Hematopoietic multipotent progenitor cell treated with erythropoietin and hydrocortisone succinate and interleukin-3 and kit ligand, for 4 days (in vitro differentiated cells): ENCODE results near the gene UBA1.
A peak's percentile ranks its signal among the peaks of the same experiment; 100 is the strongest.
"Not testable (repeated sequence)": the region's sequence is repeated elsewhere in the genome, so short reads cannot be mapped to it uniquely, and the experiment has no call there.

Experiments
- DNase-seq: peaks from one replicate; pipeline ENCODE4 v3.0.0-alpha.2; 2015

Gene UBA1

GRCh38 chrX:47232803-47233332 is 39.2 kb downstream of the UBA1 start, which contains the start of gene USP11:
Gene USP11, plus strand, starts transcription at chrX:47233009. Its CDS starts 35 bp downstream, at chrX:47233044.
- DNase-seq, result peak; percentile 87

- peak; percentile 97 for DNase-seq
Measured at GRCh38 chrX:47233333-47234113, 39.9 kb downstream of the UBA1 start.

GRCh38 chrX:47234583-47234982 is 41.0 kb downstream of the UBA1 start:
- no peak for DNase-seq

GRCh38 chrX:47235691-47236103 is 42.1 kb downstream of the UBA1 start:
- no peak for DNase-seq

DNA sequence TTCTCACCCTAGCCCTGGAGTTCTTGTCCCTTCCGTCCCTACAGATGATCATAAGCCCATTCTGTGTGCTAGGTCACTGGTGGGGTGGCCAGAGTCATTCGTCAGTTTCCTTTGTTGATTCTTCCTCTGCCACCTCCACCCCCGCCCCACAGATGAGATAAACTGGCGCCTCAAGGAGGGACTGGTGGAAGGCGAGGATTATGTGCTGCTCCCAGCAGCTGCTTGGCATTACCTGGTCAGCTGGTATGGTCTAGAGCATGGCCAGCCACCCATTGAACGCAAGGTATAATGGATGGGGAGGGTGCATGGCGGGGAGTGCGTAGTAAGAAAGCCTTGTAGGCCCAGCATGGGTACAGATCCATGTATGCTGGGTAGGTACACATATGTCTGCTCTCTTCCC is 45.6 kb downstream of the UBA1 start:
- no peak for DNase-seq

DNA sequence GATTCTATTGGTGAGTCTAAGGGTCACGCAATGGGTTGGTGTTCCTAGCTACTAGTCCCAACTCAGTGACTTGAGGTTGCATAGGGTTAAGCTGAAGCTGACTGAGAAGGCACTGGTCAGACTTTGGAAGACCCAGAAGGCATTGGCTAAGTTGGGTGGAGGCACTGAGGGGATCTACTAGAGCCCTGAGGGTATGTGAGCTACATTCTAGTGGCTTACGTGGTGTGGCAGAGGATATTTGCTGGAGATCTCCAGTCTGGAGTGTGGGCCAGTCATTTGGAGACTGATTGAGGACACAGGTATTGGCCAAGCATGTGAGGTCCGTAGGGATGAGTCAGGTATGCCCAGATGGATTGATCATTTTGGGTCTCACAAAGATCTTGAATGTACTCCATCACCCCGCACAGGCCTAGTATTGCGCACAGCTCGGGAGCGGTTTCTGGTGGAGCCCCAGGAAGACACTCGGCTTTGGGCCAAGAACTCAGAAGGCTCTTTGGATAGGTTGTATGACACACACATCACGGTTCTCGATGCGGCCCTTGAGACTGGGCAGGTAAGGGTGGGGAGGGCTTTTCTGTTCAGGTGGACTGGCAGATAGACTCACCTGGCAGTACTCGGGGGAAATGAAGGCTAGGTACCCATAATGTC is 46.4 kb downstream of the UBA1 start:
- no peak for DNase-seq

- DNase-seq, result no peak
Measured at GRCh38 chrX:47240619-47241018, 47.0 kb downstream of the UBA1 start.

DNA sequence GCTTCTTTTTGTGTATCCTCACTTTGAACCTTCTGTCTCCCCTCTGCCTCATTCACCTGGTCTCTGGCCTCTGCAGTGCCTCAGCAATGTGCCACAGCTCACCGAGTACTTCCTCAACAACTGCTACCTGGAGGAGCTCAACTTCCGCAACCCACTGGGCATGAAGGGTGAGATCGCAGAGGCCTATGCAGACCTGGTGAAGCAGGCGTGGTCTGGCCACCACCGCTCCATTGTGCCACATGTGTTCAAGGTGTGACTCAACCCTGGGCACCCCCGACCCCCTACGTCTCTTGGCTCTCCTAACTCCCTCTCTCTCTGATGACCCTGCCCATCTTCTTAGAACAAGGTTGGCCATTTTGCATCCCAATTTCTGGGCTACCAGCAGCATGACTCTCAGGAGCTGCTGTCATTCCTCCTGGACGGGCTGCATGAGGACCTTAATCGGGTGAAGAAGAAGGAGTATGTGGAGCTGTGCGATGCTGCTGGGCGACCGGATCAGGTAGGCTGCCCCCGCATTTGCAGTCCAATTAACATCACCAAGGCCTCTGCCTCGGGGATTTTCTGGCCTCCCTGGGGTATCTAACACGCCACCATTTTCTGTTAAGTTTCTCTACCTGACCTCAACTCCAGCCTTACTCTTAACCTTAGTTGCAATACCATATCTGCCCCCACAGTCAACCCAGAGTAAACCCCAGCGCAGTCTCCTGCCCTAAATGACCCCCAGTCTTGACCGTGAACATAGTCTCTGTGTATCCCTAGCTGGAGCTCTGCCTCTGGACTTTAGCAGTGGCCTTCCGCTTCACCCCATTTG is 47.8 kb downstream of the UBA1 start:
- no peak for DNase-seq

GRCh38 chrX:47242321-47242720 is 48.7 kb downstream of the UBA1 start:
- no peak for DNase-seq

DNA sequence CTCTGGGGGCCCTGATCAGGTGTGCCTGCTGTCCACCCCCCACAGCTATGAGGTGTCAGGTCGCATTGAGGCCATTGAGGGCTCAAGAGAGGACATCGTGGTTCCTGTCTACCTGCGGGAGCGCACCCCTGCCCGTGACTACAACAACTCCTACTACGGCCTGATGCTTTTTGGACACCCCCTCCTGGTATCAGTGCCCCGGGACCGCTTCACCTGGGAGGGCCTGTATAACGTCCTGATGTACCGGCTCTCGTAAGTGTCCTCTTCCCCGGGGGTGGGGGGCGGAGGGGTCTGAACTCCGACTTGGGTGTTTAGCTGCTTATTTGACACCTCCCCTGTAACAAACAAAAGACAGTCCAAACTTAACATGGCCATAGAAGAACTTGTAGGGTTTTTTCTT is 49.7 kb downstream of the UBA1 start:
- DNase-seq, result no peak

- DNase-seq, result no peak
Measured at GRCh38 chrX:47244676-47245075, 51.0 kb downstream of the UBA1 start.

DNA sequence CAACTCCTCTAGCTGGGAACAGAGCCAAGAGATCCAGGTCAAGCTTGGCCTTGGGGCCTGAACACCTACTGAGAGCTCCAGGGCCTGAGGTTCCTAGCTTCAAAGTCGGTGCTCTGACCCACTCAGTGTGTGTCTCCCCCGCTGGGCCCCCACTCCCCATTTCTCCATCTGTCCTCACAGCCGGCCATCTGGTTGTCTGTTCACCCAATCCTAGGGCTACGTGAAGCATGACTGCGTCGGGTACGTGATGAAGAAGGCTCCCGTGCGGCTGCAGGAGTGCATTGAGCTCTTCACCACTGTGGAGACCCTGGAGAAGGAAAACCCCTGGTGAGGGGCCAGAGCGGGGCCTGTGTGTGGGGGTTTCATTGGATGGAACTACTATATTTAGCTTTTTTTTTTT is 51.5 kb downstream of the UBA1 start:
- DNase-seq, result no peak

DNA sequence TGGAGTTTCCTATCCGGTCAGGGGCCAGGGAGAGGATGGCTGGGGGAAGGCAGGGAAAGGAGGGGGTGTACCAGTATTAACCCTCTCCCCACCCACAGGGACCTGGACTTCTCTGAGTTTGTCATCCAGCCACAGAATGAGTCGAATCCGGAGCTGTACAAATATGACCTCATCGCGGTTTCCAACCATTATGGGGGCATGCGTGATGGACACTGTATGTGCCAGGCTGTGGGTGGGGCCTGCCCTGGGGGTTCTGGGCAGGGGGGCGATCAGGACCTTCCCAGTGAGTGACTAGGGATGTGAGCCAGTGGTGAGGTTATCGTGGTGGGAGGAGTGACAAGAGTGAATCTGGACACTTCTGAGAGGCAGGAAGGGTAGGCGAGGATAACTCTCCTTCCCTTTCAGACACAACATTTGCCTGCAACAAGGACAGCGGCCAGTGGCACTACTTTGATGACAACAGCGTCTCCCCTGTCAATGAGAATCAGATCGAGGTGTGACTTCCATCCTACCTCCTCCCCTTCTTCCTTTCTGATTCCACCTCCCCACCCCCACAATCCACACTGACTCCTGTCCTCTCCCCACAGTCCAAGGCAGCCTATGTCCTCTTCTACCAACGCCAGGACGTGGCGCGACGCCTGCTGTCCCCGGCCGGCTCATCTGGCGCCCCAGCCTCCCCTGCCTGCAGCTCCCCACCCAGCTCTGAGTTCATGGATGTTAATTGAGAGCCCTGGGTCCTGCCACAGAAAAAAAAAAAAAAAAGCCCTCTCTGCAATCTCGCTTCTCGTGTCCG is 53.8 kb downstream of the UBA1 start:
- no peak for DNase-seq

- no peak for DNase-seq
Measured at GRCh38 chrX:47247999-47248320, 54.3 kb downstream of the UBA1 start.

DNA sequence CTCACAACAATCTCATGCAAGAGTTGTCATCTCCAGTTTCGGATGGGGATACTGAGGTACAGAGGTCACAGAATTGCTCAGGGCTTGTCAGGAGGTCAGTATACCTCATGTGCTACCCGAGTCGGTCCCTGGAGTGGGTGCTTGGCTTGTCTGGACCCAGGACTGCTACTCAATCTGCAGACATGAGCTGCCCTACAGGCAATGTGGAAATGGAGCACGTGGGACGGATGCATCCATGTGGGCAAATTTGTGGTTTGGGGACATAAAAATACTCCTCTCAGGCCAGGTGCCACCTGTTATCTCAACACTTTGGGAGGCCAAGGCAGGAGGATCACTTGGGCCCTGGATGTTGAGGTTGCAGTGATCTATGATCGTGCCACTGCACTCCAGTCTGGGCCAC is 54.9 kb downstream of the UBA1 start:
- DNase-seq, result no peak

DNA sequence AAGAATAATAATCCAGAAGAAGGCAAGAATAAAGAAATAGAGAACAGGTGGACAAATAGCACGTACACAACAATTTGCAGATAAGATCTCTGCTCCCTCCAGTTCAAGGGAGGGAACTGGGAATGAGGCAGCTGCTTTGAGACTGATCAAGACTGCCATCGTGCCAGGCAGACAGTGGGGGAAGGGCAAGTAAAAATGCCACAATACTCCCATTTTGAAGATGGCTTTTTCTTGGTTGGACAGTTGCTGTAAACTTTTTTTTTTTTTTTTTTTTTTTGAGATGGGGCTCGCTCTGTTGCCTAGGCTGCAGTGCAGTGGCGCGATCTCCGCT is 56.4 kb downstream of the UBA1 start:
- no peak for DNase-seq

GRCh38 chrX:47257620-47258019 is 64.0 kb downstream of the UBA1 start:
- not testable (repeated sequence) for DNase-seq
